Vagina (tissue), 2 donors: Measurements from ENCODE around the gene SOX15.
A peak's percentile ranks its signal among the peaks of the same experiment; 100 is the strongest.

Experiments used
- POLR2A ChIP-seq, 2 donors: fragments of 450-650 bp; IDR thresholded peaks; one replicate each; pipeline ENCODE4 v1.6.1; 2017; ENCODE audit warnings: antibody characterized with exemption in 2 of 2, mild to moderate bottlenecking in 2 of 2, moderate library complexity in 2 of 2
- TF ChIP-seq, protein P1 (sequence below), 3 experiments: fragments of 450-650 bp in 2 of 3; fragments of 200-600 bp in 1 of 3; sonication (generic) in 1 of 3; IDR thresholded peaks; one replicate each; pipeline ENCODE4 v1.5.1; 2017 to 2019; ENCODE audit warnings: antibody characterized with exemption in 3 of 3, mild to moderate bottlenecking in 2 of 3, moderate library complexity in 2 of 3

DNA sequence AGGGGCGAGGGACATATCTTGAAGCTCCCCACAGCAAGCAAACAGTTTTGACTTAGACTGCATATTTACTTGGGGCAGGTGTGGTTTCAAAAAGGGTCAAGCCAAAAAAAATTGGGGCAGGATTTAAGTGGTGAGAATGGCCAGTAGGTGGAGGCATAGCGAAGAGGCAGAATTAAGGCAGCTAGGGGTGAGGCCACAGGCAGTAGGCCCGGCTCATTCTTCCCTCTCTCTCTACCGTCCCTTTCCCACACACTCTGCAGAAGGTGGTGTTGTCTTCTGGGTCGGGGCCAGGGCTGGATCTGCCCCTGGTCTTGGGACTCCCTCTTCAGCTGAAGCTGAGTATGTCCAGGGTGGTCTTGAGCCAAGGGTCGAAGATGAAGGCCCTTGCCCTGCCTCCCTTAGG is 42.6 kb upstream of the SOX15 start:
- TF ChIP-seq POLR2A (IDR thresholded peaks at IDR 0.05) = no peak
- TF ChIP-seq, protein P1, sequence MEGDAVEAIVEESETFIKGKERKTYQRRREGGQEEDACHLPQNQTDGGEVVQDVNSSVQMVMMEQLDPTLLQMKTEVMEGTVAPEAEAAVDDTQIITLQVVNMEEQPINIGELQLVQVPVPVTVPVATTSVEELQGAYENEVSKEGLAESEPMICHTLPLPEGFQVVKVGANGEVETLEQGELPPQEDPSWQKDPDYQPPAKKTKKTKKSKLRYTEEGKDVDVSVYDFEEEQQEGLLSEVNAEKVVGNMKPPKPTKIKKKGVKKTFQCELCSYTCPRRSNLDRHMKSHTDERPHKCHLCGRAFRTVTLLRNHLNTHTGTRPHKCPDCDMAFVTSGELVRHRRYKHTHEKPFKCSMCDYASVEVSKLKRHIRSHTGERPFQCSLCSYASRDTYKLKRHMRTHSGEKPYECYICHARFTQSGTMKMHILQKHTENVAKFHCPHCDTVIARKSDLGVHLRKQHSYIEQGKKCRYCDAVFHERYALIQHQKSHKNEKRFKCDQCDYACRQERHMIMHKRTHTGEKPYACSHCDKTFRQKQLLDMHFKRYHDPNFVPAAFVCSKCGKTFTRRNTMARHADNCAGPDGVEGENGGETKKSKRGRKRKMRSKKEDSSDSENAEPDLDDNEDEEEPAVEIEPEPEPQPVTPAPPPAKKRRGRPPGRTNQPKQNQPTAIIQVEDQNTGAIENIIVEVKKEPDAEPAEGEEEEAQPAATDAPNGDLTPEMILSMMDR (IDR thresholded peaks at IDR 0.05) = peak in 1 of 3 experiments; percentile 34
